A172 (cell line): ENCODE results near the gene UBE3A. TPM values are rescaled to one million over a fixed set of nuclear protein-coding genes. Genes with fewer than 3 reads are reported as not detected.
A peak's percentile ranks its signal among the peaks of the same experiment; 100 is the strongest.
"Not testable (repeated sequence)": the region's sequence is repeated elsewhere in the genome, so short reads cannot be mapped to it uniquely, and the experiment has no call there.

Experiments used
- DNase-seq: peaks from one replicate; pipeline ENCODE4 v3.0.0-alpha.2; 2015; ENCODE audit warnings: low spot score
- total RNA-seq: library from RNA; depleted of rRNA; stranded (reverse); fragments of >200 nt; shearing (Covaris generic); gene quantifications from 2 replicates; pipeline ENCODE4 v1.2.3, GENCODE V29; 2014; rRNA removed

Gene UBE3A
- 49.0 and 54.4 TPM in 2 replicates for total RNA-seq

- peak; percentile 60 for DNase-seq
Observed at GRCh38 chr15:25438601-25439368, at the start of gene UBE3A. UBE3A (minus strand) TSS chr15:25439024; CDS start chr15:25409107, 29,917 bp downstream.

- DNase-seq = no peak
Observed at GRCh38 chr15:25487226-25487884, 48.5 kb upstream of the UBE3A start.

GRCh38 chr15:25486051-25486450, 47.2 kb upstream of the UBE3A start:
- DNase-seq = no peak

GRCh38 chr15:25481208-25481859, 42.5 kb upstream of the UBE3A start:
- DNase-seq = no peak

- DNase-seq = no peak
Observed at GRCh38 chr15:25478313-25478712, 39.5 kb upstream of the UBE3A start.

- DNase-seq = no peak
Observed at GRCh38 chr15:25477816-25478215, 39.0 kb upstream of the UBE3A start.

GRCh38 chr15:25474251-25474650, 35.4 kb upstream of the UBE3A start:
- DNase-seq = no peak

GRCh38 chr15:25470230-25470629, 31.4 kb upstream of the UBE3A start:
- DNase-seq = no peak

GRCh38 chr15:25469377-25469776, 30.6 kb upstream of the UBE3A start:
- DNase-seq = no peak

- no peak for DNase-seq
Observed at GRCh38 chr15:25468611-25469010, 29.8 kb upstream of the UBE3A start.

- DNase-seq = no peak
Observed at GRCh38 chr15:25465835-25466234, 27.0 kb upstream of the UBE3A start.

- DNase-seq = no peak
Observed at GRCh38 chr15:25464784-25465183, 26.0 kb upstream of the UBE3A start.

- no peak for DNase-seq
Observed at GRCh38 chr15:25464383-25464782, 25.6 kb upstream of the UBE3A start.

GRCh38 chr15:25456196-25456595, 17.4 kb upstream of the UBE3A start:
- no peak for DNase-seq

- no peak for DNase-seq
Observed at GRCh38 chr15:25455226-25455625, 16.4 kb upstream of the UBE3A start.

GRCh38 chr15:25454771-25455170, 15.9 kb upstream of the UBE3A start:
- no peak for DNase-seq

GRCh38 chr15:25453246-25453645, 14.4 kb upstream of the UBE3A start:
- DNase-seq = not testable (repeated sequence)

GRCh38 chr15:25451501-25451900, 12.7 kb upstream of the UBE3A start:
- DNase-seq = no peak

- DNase-seq = no peak
Observed at GRCh38 chr15:25450163-25450562, 11.3 kb upstream of the UBE3A start.

GRCh38 chr15:25446076-25446475, 7.3 kb upstream of the UBE3A start:
- no peak for DNase-seq

GRCh38 chr15:25445412-25445811, 6.6 kb upstream of the UBE3A start:
- DNase-seq = no peak

GRCh38 chr15:25441111-25441510, 2.3 kb upstream of the UBE3A start:
- no peak for DNase-seq

GRCh38 chr15:25439369-25439836, 579 bp upstream of the UBE3A start:
- DNase-seq = peak; percentile 18
